ENCODE measurements around the gene SCUBE1.
A peak's percentile ranks its signal among the peaks of the same experiment; 100 is the strongest.

Gene SCUBE1

GRCh38 chr22:43330178-43331068 lies 12.7 kb downstream of the SCUBE1 start:
- no peaks in the 10 kb centered on the region for H3K9me3 Mint-ChIP-seq
- H3K27ac Mint-ChIP-seq = no peak overlapping the region
- no peak overlapping the region for H3K4me3 Mint-ChIP-seq
- no peak for TF ChIP-seq CTCF (IDR thresholded peaks at IDR 0.05)
- no peak for DNase-seq
- H3K4me1 Mint-ChIP-seq = peaks cover 33% of the 10 kb centered on the region
- peaks cover 10% of the 10 kb centered on the region for H3K36me3 Mint-ChIP-seq (ENCODE audit: low read depth)
- peaks cover 21% of the 10 kb centered on the region for H3K27me3 Mint-ChIP-seq (ENCODE audit: low read depth, poor library complexity)

- DNase-seq = no peak
- peaks cover 33% of the 10 kb centered on the region for H3K4me1 Mint-ChIP-seq
- H3K27me3 Mint-ChIP-seq (ENCODE audit: low read depth, poor library complexity) = peaks cover 21% of the 10 kb centered on the region
- no peak overlapping the region for H3K4me3 Mint-ChIP-seq
- H3K36me3 Mint-ChIP-seq (ENCODE audit: low read depth) = peaks cover 10% of the 10 kb centered on the region
- no peak overlapping the region for H3K27ac Mint-ChIP-seq
- no peak for TF ChIP-seq CTCF (IDR thresholded peaks at IDR 0.05)
- no peaks in the 10 kb centered on the region for H3K9me3 Mint-ChIP-seq
These were observed 14.1 kb downstream of the SCUBE1 start for GRCh38 chr22:43329061-43329460.

GRCh38 chr22:43327157-43327438 lies 16.1 kb downstream of the SCUBE1 start:
- Mint-ChIP-seq H3K36me3 (ENCODE audit: low read depth) (no peaks in the 10 kb centered on the region), H3K27ac (peak overlapping the region; percentile 85), H3K9me3 (no peaks in the 10 kb centered on the region), H3K27me3 (ENCODE audit: low read depth, poor library complexity) (peaks cover 11% of the 10 kb centered on the region), H3K4me3 (peak overlapping the region; percentile 5), H3K4me1 (peaks cover 33% of the 10 kb centered on the region)
- no peak for TF ChIP-seq CTCF (IDR thresholded peaks at IDR 0.05)
- DNase-seq = no peak

- Mint-ChIP-seq H3K4me1 (peaks cover 33% of the 10 kb centered on the region), H3K27ac (peak overlapping the region; percentile 85)
These were observed 16.6 kb downstream of the SCUBE1 start for GRCh38 chr22:43326331-43327156.

GRCh38 chr22:43325176-43325575 lies 18.0 kb downstream of the SCUBE1 start:
- H3K27me3 Mint-ChIP-seq (ENCODE audit: low read depth, poor library complexity) = peaks cover 18% of the 10 kb centered on the region
- H3K36me3 Mint-ChIP-seq (ENCODE audit: low read depth) = no peaks in the 10 kb centered on the region
- no peak for DNase-seq
- no peaks in the 10 kb centered on the region for H3K9me3 Mint-ChIP-seq
- TF ChIP-seq CTCF (IDR thresholded peaks at IDR 0.05) = no peak
- H3K4me1 Mint-ChIP-seq = peaks cover 34% of the 10 kb centered on the region
- no peak overlapping the region for H3K4me3 Mint-ChIP-seq
- no peak overlapping the region for H3K27ac Mint-ChIP-seq

More at GRCh38 chr22:43326331-43327156, 16.6 kb downstream of the SCUBE1 start:
- no peaks in the 10 kb centered on the region for H3K36me3 Mint-ChIP-seq (ENCODE audit: low read depth)
- peaks cover 10% of the 10 kb centered on the region for H3K27me3 Mint-ChIP-seq (ENCODE audit: low read depth, poor library complexity)
- H3K4me3 Mint-ChIP-seq = peak overlapping the region; percentile 65
- TF ChIP-seq CTCF (IDR thresholded peaks at IDR 0.05) = no peak
- DNase-seq = peak; percentile 62
- no peaks in the 10 kb centered on the region for H3K9me3 Mint-ChIP-seq

Measured in nephron progenitor cell (in vitro differentiated cells).